ENCODE measurements around the gene RPS6KA5.
A peak's percentile ranks its signal among the peaks of the same experiment; 100 is the strongest.
"Not testable (repeated sequence)": the region's sequence is repeated elsewhere in the genome, so short reads cannot be mapped to it uniquely, and the experiment has no call there.

RPS6KA5 gene

DNA sequence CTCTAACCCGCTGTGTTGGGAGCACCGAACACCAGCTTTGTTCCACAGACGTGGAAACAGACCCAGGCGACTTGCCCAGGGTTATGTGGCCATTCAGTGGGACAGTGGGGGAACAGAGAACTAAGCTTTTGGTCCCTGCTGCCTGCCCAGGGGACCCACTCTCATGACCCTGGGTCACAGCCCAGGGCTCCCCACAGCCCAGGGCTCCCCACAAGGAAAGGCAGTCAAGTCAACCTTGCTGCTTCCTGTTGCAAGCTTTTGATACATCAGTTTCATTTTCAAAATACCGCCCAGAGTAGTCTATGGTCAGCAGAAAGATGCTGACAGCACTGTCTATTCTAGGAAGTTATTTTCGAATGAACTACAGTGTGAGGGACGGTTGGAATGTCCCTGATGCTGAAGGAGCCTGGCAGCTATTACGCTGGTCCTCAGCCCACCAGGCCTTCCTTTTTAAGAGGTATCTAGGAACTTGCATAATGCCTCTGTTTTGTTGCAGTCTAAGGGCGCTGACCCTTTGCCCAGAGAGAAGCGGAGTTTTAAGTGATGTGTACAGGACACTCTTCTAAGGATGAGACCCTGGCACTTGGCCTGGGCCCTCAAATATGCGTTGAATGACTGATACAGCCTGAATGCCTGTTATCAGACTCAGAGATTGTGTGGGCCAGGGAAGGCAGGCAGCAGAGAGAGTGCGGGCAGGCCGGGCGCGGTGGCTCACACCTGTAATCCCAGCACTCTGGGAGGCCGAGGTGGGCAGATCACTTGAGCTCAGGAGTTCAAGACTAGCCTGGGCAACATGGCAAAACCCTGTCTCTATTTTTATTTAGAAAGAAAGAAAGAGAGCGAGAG, 231.6 kb downstream of the RPS6KA5 start:
- DNase-seq, result peak; percentile 85 to 95 (median 90)

DNA sequence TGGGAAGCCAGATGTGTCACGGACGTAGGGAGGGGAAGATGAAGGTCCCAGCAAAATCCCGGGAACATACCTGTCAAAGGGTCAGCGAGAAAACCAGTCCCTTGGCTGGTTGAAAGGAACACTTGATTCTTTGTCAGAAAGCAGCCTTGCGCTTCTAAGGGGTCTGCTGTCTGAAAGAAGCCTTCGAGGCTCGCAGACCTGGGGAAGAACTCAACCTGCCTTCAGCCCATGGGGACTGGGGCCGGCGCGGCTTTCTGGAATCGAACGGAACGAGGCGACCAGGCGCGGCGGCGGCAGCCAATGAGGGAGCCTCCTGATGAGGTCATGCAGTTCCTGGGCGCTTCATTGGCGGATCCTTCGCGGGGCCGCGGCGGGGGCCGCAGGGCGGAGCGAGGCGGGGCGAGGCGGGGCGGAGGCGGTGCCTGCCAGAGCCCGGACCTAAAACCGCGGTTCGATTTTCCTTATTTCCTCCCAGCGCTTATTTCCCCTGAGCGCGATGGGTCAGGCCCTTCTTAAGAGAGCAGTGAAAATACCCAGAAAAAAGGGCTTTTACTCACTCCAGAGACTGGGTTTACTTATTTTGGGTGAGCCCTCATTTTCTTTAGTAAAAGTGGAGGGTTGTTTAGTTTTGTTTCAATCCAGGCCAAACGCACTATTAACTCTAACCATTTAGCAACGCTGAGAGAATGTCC, 232.4 kb downstream of the RPS6KA5 start:
- peak; percentile 92 to 98 (median 95) for DNase-seq

DNA sequence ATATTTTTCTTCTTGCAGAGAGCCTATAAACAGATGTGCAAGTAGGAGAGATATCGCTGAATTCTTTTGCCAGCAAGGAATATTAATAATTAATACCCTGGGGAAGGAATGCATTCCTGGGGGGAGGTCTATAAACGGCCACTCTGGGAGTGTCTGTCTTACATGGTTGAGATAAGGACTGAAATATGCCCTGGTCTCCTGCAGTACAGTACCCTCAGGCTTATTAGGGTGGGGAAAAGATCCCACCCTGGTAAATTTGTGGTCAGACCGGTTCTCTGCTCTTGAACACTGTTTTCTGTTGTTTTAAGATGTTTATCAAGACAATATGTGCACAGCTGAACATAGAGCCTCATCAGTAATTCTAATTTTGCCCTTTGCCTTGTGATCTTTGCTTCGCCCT, 236.9 kb downstream of the RPS6KA5 start:
- not testable (repeated sequence) for DNase-seq

DNA sequence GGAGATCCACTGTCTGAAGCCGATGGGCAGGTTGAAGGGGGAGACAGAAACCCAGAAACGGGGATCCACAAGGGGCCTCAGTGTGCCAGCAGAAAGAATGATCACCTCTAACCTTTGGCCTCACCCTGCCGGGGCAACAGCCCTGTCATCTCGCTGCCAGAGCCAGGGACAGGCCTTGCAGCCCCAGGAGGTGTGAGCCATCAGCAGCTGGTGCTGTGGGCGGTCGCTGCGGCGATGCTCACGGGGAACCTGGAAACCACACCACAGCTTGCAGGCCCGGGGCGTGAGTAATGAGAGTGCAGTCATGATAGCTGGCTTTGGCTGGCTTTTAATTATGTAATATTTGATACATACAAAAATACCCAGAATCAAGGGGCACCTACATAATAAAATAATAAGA, 239.5 kb downstream of the RPS6KA5 start:
- peak; percentile 81 to 91 (median 86) for DNase-seq

DNA sequence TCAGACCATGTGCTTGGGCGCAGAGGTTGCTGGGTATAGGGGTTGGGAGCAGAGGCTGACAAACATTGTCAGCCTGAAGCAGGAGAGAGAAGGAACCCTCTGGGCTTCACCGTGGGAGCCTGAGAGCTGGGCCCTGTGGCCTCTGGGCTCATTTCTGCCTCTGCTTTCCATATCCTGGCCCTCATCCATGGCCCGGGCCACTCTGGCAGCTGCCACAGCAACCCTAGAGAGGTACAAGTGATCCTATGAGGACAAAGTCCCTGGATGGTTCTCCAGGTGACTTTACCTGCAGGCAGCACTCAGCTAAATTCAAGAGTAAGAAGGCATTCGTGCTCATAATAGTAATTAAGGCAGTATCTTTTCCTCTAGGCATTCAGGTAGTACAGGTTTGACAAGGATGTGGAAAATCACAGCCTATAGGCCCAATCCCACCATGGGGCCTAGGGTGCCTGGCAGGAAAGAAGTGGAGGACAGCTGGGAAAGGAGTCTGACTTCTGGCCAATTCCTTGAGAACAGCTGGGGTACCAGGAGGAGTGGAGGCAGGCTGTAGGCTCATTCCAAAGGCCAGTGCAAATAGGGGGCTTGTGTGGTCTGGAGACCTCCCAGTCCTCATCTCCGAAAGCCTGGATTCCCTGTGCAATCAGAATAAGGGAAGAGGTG, 240.6 kb downstream of the RPS6KA5 start:
- DNase-seq, result no peak

DNA sequence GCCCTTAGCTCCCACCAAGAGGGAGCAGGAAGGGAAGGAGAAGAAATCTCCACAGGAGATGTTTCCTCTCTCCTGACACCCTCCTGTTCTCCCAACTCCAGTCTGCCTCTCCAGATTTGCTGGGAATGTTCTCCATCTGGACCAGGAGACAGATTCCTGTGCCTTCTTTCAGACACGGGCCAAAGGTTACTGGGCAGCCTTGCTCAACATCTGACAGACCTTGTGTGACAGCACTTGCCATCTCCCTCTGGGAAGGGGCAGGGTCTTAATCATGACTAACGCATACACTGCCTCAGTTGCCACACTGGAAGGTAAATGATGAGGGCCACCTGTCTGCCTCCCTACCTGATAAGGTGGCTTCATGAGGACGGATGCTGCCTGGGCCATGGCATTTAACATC, 241.7 kb downstream of the RPS6KA5 start:
- no peak for DNase-seq

DNA sequence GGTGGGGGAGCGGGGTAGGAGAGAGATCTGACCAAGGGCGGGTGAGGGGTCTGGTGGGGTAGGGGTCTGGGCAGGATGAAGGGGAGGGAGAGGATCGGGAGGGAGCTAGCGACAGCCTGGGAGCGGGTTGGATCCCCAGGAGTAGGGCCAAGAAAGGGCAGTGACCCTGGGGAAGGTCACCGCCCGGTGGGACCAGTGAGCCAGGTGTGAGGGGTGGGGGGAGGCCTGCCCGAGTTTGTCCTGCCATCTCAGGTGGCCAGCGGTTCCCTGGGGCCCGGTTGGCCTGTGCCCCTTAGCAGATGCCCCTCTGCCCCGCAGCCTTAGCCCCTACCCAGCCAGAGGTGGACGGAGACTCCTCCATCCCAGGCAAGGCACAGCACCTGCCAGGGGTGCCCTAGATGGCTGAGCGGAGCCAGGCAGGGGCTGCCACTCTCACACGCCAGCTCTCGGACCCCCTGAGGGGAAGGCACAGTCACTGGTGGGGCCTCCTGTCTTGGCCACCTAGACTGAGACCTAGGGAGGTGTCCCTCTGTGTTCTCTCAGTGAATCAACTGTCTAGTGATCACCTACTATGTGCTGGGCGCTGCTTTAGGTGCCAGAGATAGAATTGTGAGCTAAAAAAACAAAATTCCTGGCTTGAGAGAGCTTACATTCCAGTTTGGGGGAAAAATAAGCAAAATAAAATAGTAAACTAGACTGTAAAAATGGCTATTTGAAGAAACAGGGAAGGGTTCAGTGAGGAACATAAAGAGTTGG, 243.6 kb downstream of the RPS6KA5 start:
- DNase-seq, result no peak

DNA sequence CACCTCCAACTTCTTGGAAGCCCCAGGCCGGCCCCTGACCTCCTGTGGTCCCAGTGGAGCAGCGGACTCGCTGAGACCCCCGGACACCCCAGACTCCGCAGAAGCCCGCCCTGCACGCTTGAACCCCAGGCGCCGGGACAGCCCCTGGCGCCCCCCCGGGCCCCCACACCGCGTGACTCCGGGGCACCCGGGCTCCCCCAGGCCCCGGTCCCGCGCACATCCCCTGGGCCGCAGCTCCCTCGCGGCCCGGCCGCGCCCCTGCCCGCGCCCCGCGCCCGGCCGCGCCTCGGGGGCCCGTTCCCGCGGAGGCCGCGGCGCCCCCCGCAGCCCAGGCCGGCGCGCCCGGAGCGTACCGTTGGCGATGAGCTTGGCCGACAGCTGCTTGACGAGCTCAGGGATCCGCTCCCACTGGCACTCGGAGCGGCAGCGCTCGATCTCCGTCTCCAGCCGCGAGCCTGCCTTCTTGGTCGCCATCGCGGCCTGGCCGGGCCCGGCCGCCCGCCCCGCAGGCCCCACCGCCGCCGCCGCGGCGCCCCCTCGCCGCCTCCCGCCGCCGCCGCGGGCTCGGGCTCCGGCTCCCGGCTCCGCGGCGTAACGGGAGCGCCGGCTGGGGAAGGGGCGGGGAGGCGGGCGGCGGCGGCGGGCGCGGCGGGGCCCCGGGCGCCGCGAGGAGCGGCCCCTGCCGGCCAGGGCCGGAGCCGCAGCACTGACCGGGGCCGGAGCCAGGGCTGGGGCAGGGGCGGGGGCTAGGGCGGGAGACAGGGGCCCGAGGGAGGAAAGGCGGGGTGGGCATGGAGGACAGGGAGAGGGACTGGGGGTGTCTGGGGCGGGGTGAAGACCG, 244.4 kb downstream of the RPS6KA5 start, which contains the start of gene TTC7B:
TTC7B (minus strand) TSS at position 609 of the 841 bp plus-strand sequence; CDS start at position 474, 135 bp downstream.
- peak; percentile 53 to 88 (median 78) for DNase-seq

DNA sequence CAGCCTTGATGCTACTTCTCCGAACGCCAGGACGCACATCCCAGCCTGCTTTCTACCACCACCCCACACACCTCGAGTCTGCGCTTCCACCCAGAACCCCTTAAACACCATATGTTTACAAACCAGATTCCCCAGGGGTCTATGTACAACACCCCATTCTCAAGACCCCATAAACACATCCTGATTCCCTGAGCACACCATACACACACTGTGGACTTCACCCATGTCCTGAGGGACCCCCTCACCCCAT, 244.9 kb downstream of the RPS6KA5 start:
- no peak for DNase-seq

DNA sequence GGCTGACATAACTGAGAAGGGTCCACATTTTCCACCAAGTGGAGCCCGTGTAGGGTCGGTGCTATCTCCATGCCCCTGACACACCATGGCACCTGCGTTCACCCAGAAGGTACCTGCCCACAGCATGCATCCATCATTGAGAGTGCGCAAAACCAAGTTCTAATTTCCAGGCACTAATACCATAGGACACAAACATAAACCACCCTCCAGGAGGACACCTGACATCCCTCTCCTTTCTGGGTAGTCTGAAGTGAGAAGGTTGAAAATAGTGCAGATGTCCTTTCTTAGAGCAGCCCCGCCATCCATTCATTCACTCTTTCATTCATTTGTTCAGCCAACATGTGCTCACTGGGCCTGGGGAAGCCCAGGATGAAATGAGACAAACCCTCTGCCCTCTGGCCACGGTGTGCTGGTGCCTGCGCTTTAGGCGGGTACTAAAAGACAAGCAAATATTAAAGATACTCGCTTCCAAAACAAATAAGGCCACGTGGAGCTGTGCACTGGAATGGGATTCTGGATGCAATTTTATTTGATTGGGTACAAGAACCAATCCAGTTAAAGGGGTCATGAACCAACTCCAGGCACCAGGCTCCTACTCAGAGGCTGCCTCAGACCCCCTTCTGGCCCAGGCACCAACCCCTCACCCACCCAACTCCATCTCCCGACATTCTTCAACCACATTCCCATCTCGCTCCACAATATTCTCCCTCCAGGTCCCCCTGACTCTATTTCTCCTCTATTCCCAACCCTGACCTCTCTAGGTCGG, 245.5 kb downstream of the RPS6KA5 start:
- DNase-seq, result no peak

DNA sequence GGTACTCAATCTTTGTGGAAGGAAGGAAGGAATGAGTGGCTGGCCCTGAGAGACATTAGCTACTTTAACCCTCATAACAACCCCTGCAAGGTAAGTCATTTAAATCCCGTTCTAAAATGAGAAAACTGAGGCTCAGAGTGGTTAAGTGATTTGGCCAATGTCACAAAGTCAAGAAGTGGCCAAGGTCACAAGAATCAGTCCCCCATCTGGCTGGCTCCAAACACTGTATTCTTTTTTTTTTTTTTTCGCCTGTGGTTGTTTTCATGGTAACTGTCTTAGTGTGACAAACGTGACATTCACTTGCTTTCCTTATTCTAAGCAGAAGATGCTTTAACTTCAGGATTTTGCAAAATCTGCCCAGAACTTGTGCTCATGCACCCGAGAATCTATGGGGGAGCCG, 247.0 kb downstream of the RPS6KA5 start:
- DNase-seq, result no peak

DNA sequence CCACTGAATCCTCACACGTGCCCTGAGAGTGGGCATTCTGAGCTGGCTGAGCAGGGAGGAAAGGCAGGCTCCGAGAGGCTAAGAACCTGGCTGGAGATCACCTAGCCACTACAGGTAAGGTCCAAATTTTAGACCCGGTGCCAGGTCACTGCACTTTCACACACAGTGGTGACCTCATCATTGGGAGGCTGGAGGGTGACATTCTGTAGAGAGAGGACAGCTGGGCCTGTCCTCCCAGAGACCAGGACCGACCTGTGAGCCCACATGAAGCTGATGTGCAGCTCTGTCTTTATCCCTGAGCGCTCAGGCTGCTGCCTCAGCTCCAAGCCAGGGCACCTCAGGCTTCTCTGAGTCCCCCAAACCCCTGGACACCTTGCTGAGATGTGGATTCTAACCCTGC, 248.3 kb downstream of the RPS6KA5 start:
- no peak for DNase-seq

DNA sequence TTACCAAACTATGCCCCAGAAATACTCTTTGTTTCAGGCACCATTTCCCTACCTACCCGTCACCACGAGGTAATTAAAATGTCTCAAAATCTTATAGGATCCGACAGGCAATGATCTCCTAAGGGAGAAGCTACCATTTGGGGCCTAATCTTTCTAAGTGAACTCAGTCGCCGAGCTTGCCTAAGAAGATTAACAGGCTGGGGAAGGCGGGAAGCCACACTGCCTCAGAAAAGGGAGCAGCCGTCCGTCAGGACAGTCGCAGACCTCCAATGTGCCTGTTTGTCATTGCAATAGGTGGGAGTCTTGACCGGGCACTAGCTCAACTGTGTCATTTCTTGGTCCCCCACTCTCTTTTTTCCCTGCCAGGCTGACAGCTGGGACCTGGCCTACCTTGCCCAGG, 248.8 kb downstream of the RPS6KA5 start:
- no peak for DNase-seq

DNA sequence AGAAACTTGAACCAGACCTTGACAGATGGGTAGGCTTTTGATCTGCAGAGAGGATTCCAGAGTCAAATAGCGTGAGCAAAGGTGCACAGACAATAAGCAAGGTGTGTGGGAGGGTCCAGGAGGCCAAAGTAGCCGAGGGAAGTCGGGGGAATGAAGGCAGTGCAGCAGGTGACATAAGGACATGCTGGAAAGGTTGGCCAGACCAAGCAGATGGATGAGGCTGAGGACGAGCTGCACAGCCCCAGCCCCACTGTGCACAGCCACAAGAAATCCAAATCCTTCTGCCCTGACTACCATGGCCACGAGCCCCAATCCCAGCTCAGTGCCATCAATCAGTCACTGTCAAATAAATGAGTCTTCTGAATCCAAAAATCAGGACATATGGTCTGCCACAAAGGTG, 249.6 kb downstream of the RPS6KA5 start:
- DNase-seq, result no peak

DNA sequence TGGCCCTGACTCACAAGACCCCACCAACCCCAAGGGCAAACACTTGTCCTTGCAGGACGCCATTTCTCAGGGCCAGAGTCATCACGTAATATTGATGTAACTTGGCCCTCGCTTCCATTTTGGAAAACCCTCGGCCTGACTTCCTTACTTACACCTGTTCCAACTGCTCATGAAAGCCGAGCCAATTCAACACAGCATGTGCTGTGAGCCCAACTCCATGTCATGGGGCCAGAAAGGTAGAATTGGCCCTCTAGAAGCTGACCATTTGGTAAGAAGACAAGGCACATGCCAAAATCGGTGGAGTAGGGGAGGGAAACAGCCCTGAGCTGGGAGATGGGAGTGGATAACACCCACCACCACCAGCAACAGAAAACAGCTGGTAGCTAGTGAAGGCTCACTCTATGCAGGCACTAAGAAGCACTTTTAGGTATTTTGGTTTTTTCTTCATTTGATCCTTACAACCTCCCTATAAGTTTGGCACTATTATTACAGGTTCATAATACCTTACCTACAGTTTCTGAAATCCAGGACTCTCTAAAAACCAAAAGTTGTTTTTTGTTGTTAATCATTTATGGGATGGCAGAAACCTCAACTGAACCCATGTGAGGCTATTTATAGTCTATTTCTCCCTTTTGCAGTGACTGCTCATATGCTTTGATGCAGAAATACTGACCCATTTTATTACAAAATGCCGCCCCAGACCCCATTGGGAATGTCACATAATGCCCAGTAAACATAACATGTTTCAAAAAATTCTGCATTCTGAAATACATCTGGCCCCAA, 250.7 kb downstream of the RPS6KA5 start:
- DNase-seq, result no peak

DNA sequence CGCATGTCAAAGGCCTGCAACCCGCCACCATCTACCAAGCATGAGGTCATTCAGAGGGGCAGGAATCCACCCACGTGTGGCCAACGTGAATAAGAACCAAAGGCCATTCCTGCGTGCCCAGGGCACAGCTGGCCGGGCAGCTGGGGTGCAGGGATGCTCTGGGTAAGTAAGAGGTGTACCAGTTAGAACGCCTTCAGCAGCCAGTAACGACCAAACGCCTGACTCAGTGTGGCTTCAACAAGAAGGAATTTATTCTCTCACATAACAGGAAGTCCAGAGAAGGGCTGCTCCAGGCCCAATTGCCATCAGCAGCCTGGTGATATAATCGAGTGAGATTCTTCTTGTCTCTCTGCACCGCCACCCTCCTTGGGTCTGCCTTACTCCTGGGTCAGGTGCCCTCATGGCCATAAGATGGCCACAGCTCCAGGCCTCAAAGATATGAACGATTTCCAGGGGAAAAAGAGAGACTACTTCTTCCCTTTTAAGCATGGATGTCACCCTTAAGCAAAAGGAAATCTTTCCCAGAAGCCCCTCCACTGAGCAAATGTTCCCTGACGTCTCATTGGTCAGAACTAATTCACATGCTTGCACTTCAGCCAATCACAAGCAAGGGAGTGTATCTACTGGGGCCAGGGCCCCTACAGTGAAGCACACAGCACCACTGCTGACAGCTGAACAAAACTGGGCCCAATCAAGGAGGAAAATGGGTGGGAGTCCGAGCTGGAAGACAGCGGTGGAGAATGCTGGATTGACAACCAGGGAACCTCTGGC, 251.5 kb downstream of the RPS6KA5 start:
- peak in 3 of 4 experiments; percentile 24 to 34 (median 32) for DNase-seq

DNA sequence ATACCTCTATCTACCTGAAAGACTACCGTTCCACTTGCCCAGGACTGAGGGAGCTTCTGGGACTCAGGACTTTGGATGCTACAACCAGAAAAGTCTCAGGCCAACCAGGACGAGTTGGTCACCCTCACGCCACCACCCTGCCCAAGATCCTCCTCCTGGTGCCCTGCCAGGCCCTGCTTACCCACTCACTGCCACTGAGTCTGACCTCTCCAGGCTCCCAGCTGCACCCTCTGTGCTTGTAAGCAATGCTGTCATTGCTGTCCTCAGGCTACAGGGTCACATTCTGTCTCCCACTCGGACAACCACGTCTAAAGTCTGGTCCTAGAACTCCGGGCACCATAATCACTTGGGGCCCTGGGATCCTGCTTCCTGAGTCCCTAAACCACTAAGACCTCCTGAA, 253.4 kb downstream of the RPS6KA5 start:
- DNase-seq, result no peak

DNA sequence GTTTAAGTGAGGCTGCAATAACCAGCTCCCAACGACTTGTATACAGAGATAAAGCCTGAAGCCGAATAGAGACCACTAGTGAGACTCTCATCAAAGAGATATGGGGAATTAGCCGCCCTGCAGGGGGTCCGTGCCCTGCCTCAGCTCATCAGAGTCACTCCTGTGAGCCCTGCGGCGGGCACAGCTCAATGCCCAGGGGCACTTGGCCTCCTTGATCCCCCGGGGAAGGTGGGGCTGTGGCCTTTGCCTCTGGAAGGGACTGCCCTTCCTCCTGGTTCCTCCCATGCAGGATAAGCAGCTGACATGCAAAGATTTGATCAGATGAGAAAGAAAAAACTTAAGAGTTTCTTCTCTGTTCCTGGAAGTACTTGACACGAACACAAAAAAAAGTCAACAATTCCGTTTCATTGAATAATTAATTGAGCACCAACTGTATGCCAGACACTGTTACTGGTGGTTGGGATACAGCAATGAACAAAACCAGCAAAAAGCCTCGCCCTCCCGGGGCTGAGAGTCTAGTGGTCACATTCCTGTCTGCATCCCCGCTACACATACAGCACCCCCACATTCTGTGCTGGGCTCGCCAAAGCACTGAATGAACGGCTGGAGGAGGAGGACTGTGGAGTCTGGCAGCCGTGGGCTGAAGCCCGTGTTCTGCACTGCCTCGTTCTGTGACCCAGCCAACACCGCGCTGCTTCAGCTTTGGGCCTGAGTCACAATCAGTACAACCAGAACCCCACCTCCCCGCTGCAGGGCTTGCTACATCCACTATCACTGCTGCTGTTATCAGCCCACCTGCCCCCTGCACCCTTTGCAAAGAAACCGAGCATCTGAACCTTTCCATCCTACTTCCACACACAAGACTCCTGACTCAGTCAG, 254.5 kb downstream of the RPS6KA5 start:
- DNase-seq, result no peak

DNA sequence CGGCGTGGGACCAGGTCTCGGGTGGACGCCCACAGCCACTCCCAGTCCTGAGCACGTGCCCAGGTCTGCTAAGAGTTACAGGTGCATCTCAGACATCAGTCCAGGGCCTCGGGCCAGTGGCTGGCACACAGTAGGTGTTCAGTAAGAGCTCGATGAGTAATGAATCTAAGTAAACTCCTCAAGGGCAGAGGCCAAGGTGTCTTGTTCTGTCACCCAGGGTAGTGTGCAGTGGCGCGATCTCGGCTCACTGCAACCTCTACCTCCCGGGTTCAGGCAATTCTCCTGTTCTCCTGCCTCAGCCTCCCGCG, 255.4 kb downstream of the RPS6KA5 start:
- DNase-seq, result no peak
